SKM-1 treated with dmso at 0.1 percent for 144 hours (cell line): ENCODE data around the gene BMP8B.
A peak's percentile ranks its signal among the peaks of the same experiment; 100 is the strongest.
"Not testable (repeated sequence)": the region's sequence is repeated elsewhere in the genome, so short reads cannot be mapped to it uniquely, and the experiment has no call there.

ENCODE experiments used
- DNase-seq: peaks from one replicate; lab custom pipeline; 2025; ENCODE audit not compliant: unreplicated experiment; lab: John Stamatoyannopoulos, UW

BMP8B gene

DNA sequence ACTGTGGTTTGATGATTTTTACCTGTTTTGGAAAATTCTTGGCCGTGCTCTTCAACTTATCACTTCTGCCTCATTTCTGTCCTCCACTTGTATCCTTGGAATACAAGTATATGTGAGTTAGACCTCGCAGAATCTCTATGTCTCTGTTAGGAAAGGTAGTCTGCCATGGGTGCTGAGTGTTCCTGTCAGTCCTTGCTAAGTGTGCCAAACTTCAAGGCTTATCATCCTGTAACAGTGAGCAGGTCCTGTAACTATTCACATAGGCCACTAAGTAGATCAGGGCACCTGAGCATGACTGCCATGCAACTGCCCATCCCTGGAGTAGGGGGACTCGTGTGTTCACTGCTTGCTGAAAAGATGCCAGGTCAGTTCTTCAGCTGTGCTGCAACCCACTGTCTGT is 24.2 kb upstream of the BMP8B start:
- DNase-seq, result no peak

DNA sequence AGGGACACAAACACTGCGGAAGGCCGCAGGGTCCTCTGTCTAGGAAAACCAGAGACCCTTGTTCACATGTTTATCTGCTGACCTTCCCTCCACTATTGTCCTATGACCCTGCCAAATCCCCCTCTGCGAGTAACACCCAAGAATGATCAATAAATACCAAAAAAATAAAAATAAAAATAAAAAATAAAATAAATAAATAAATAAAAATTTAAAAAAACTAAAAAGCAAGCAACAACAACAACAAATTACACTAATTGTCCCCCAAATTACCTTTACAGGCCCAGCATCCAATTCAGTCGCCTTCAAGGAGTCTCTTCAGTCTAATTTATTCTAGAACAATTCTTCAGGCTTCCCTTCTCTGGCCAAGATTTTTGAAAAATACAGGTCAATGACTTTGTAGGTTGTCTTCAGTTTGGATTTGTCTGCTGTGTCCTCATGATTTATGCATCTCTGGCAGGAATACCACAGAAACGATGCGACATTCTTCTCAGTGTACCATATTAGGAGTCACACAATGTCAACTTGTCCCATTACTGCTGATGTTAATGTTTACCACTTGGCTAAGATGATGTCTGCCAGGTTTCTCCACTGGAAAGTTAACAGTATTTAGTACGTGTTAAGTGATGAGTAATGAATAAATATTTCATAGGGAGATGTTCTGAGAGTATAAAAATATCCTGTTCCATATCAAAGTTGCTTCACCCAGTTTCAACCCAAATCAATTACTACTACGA is 20.3 kb upstream of the BMP8B start:
- DNase-seq, result no peak

DNA sequence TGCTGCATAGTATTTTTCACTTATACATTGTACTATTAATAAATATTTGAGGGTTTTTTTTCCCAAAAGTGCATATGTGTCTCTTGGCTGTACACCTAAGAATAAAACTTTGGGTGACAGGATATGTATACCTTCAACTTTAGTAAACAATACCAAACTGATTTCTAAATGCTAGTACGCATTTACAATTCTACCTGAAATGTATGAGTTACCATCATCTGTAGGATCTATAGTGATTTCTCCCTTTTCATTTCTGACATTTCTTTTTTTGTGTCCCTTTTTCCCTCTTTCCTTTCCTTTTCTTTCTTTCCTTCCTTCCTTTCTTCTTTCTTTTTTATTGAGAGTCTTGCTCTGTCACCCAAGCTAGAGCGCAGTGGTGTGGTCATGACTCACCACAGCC is 16.7 kb upstream of the BMP8B start:
- DNase-seq, result no peak

DNA sequence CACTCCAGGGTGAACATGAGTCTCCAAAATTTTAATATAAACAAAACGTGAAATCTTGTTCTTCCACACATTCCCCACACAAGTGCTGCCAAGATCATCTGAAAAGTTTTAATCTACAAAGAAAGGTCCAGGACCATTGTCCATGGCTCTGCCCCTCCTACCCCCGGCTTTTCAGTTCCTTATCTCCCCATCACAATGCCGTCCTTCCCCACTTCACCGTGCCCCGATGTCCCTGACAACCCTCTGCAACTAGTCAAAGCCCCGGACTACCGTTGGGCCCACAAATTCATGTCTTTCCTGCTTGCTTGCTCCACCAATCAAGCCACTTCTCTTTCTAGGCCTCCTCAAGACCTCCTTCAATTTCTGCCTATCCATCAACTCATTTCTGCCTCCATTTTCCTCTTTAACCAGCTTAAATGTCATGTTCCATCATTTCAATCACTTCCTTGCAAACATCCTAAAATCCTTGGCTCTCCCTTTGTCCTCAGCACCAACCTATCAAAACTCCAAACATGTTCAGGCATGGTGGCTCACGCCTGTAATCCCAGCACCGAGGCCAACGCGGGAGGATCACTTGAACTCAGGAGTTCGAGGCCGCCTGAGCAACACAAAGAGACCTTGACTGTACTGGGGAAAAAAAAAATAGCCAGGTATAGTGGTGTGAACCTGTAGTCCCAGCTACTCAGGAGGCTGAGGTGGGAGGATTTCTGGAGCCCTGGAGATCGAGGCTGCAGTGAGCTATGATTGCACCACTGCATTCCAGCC is 14.0 kb upstream of the BMP8B start:
- no peak for DNase-seq

DNA sequence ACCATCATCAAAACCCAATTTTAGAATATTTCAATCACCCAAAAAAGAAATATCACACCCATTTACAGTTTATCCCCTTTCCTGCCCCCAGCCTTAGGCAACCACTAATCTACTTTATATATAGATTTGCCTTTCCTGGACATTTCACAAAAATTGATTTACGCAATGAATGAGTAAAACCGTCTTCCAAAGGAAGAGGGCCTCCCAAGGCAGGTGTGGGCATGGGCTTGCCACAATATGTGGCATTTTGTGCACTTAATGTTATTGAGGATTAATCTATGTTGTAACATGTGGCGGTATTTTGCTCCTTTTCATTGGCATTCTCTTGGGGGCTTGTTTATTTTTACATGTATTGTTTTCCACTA is 11.8 kb upstream of the BMP8B start:
- no peak for DNase-seq

DNA sequence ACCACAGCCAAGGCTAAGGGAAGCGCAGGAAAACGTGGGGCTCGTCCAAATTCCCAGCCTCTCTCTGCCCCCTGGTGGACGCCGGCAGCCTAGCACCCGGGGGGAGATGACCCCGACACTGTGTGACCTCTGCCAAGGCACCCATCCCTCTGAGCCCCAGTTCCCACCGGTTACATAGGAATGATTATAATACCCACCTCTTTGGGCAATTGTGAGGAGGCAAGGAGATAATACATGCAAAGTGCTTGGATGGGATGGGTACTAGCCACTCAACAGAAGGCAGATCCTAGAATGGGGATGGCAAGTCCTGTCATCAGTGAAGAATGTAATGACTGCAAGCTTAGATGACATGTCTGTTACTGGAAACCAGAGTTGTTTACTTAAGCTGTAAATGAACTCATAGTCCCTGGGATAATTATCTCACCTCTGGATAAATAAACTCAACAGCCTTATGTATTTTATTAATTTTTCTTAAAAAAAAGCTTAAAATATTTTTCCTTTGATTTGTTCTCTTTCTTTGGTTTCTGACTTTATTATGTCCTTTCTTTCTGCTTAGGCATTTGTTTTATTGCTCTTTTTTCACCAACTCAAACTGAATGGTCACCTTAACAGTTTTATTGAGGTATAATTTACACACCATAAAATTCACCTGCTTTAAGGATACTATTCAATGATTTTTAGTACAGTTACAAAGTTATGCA is 11.3 kb upstream of the BMP8B start:
- DNase-seq, result peak; percentile 19

DNA sequence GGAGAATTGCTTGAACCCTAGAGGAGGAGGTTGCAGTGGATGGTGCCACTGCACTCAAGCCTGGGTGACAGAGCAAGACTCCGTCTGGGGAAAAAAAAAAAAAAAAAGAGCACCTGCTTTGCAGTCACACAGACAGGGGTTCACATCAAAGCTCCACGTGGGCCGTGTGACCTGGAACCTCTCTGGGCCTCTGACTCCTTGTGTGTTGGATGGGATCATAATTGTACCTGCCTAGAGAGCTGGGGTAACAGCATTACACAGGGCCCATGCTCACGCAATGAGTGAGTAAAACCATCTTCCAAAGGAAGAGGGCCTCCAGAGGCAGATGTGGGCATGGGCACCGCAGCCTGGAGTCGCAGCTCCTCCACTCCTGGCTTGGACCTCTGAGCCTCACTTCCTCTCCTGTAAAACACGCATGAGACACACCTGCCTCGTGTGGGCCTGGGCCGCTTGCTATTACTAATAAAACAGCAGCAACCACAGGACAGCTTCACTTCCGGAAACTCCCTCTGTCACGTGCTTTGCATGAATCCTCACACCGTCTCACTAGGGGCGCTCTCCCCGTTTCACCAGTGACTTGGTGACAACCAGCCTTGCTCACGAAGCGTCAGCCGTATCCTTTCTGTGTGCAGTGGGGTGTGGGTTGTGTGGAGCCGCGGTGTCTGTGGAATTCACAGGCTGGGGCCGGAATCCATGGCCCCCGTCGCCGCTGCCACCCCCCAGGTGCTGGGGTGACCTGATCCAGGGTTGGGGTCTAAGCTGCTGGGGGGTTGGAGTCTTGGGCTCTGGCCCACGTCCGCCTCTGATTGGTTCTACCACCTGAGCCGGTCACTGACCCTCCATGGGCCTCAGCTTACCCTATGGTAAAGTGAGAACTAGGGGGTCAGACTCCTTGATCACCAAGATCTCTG is 10.4 kb upstream of the BMP8B start:
- DNase-seq, result not testable (repeated sequence)

DNA sequence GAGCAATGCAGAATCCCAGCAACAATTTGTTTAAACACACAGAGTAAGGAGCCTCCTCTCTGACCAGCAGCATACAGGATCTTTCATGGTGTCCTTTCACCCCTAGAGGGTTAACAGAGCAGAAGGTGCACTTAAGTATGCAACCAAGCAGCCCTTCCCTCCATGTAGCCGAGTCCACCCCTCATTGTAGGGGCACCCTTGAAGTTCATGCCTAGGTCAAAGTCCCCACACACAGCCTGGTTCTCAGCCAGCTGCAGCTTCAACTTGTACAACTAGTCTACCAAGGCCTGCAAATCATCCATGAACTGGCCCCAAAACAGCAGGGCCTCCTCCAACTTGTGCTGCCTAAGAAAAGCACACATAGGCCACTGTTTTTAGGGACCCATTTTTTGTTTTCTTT is 7.0 kb upstream of the BMP8B start:
- DNase-seq, result no peak

DNA sequence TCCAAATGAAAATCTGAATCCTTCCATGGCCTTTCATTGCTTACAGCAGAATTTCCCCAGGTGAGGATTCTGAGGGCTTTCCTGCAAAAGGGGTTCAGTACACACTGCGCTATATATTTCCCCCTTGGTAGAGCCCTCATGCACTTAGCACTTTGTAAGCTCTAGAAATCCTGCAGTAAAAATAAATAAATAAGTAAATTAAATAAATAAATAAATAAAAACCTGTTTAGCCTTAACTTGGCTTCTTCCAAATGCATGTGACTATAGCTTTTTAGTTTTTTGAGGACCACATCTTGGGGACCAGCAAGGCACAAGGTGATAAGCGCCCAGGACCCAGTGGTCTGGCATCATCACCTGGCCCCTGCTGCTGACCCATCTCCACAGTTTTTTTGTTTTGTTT is 3.2 kb upstream of the BMP8B start:
- DNase-seq, result no peak

DNA sequence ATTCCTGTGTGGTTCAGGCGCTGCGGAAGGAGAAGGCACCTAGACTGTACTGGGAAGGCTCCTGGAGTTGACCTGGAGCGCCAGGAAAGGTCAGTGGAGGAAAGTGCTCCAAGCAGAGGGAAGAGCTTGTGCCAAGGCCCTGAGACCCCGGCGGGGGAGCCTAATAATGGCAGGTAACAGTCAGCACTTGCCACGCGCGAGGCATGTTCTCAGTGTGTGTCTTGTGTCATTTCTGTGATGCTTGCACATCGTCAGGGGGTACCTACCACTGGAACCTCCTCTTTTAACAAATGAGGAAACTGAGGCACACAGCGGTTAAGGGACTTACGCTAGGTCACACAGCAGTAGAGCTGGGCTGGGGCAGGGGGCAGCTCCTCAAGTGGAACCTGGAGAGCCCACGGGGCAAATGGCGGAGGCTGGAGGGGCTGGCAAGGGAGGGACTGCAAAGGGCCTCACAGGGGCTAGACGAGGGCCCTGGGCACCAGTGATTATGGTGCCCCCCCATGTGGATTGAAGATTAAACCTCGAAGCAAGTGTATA is 976 bp upstream of the BMP8B start:
- DNase-seq, result no peak

DNA sequence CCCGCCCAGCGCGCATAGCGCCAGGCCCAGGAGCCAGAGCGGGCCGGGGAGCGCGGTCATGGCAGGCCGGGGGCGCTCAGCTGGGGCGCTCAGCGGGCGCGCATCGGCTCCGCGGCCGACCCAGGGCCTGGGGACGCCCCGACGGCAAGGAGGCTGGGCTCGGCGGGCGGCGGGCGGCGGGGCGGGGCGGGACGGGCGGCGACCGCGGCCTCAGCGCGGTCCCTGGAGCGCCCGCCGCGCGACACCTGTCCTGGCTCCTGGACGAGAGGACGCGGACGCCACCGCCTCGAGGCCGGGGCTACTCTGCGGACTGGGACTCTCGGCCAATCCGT is 273 bp downstream of the BMP8B start:
- no peak for DNase-seq

DNA sequence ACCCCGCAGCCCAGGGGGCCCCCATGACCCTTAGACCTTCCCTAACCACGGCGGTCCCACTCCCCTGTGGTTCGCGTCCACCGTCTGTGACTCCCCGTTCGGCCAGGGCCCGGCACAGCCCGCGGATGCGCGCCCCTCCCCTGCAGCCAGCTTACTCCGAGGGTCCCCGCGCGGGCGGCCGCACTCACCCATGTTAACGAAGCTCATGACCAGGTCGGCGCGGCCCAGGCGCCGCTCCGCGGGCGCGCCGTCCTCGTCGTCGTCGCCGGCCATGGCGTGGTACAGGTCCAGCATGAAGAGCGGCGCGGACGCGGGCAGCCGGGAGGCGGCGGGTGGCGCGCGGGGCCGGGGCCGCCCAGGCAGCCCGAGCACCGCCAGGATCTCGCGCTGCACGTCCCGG is 701 bp downstream of the BMP8B start:
- DNase-seq, result not testable (repeated sequence)

DNA sequence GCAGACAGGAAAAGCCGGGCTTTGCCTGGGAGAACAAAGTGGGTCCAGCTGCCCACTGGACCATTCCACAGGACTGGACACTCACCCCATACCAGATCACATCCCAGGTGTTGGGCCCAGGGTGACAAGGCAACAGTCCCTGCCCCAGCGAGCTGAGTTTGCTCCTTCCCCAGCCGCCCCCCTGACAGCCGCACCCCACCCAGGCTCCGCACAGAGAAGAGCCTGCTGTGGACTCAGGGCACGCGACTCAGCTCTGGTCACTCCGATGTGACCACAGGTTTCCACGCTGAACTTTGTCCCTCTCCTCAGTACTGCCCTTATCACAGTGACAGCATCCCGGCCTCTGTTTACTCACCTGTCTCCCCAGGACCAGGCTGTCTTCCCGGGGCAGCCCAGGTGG is 1.2 kb downstream of the BMP8B start:
- no peak for DNase-seq

DNA sequence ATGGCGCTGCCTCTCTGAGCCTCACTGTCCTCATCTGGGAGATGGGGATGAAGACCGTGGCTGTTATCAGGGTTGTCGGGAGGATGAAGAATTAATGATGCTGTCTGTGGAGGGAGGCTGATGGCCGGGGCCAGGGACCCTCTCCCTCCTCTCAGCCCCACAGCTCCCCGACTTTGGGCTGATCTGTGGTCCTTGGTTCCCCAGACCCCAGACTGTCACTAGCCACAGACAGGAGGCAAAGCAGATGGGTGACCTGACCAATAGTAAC is 1.6 kb downstream of the BMP8B start:
- DNase-seq, result not testable (repeated sequence)

DNA sequence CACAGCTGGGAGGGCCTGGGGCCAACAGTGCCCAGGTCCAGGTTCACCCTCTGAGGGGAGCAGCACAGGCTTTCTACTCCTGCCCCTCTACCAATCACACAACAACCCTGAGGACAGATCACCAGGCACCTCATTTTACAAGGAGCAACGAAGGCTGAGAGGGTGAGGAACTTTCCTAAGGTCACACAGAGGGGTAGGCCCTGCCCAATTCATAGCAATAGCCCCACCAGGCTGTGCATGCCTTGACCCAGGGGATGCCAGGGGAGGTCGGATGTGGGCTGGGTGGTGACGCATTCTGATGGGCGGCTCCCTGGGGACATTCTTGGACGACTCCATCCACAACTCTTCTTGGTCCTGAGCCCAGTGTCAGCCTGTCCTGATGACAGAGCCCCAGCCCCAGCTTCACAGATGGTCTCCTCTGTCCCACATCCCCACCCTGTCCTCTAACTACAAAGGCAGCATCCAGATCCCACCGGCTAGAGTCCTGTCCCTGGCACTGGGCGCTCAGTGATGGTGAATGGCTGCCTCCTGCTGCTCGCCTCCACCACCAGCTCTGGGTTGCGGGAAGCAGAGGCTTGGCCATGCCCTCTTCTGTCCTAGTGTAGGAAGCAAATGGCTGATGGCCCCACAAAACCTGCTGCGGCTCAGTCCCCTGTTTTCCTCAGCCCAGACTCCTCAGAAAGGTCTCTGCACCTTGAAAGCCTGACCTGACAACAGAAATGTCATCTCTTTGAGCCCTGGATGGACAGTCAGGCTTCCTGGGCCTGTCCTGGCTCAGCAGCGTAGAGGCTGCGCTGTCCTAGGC is 2.2 kb downstream of the BMP8B start:
- not testable (repeated sequence) for DNase-seq

DNA sequence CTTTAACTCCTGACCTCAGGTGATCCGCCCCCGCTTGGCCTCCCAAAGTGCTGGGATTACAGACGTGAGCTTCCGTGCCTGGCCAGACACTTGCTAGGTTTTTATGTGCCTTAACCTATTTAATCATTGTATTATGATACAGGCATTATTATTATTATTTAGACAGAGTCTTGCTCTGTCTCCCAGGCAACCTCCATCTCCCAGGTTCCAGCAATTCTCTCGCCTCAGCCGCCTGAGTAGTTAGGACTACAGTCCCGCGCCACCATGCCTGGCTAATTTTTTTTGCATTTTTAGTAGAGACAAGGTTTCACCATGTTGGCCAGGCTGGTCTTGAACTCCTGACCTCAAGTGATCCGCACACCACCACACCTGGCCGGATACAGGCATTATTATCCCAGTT is 6.0 kb downstream of the BMP8B start:
- not testable (repeated sequence) for DNase-seq

DNA sequence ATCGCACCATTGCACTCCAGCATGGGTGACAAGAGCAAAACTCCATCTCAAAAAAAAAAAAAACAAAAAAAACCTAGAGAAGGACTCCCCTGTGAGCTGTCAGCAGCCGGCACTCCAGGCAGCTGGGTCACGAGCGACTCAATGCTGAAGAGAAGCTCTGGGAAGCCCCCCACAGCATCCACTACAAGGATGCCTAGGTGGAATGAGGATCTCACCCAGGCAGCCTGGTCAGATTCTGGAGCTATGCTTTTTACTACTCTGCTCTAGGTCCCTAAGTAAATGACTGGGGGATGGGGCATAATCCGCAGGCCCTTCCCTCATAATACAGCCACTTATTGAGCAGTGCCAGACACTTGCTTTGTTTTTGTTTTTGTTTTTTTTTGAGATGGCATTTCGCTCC is 6.6 kb downstream of the BMP8B start:
- no peak for DNase-seq

DNA sequence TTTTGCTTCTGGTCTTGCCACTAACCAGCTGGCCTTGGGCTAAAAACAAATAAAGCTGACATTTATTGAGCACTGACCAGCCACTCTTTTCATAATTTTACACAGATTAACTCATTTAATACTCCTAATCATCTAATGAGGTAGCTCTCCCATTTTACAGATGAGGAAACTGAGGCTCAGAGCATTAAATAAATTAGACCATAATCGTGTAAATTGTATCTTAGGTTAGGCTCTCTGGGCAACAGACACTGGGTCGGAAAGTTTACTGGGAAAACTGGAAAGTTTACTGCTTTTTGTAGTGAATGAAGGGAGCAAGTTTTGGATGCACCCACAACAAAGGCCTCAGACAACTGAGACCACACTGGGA is 7.3 kb downstream of the BMP8B start:
- DNase-seq, result no peak

DNA sequence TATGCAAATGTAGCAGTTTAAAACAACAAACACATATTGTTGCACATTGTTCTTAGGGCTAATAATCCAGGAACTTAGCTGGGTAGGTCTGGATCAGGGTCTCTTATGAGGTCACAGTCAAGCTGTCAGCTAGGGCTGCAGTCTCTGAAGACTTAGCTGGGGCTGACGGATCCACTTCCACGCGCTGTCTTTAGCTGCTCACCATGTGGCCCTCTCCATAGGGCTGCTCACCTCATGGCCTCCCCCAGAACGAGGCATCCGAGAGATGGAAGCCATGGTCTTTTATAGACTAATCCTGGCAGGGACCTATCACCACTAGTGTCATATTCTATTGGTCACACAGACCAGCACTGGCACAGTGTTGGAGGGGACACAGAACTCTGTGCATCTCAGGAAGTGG is 8.8 kb downstream of the BMP8B start:
- no peak for DNase-seq

DNA sequence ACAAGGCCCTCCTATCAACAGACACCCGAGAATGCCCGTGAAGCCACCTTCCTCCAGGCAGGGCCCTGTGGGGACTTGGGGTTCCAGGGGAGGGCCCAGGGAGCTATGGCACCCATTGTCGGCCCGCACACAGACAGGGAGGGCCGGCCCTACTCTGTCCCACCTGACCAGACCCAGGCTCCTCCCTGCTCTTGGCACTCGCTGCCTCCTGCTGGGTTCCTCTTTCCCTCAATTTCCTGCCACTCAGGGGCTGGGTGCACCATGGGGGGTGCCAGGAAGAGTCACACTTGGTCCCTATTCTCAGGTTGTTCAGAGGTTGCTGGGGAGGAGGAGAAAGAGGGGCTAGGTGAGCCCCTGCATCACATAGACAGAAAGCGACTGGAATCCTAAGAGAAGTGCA is 9.5 kb downstream of the BMP8B start:
- DNase-seq, result no peak
